HEK293 (cell line): ENCODE data around the gene GPX1.

Experiments
- SETDB1 ChIP-seq: IDR thresholded peaks from one replicate; pipeline ENCODE4 v1.6.1; 2017; ENCODE audit warnings: mild to moderate bottlenecking, low read length, moderate library complexity, mixed read lengths; ENCODE audit not compliant: insufficient read length
- ZBTB21 ChIP-seq: fragments of 450-650 bp; formaldehyde crosslinking; IDR thresholded peaks from 2 replicates; pipeline ENCODE4 v1.5.1; 2017; ENCODE audit warnings: missing biosample characterization, missing genetic modification characterization
- ZEB2 ChIP-seq: fragments of 450-650 bp; formaldehyde crosslinking; IDR thresholded peaks from 2 replicates; pipeline ENCODE4 v1.5.1; 2016; ENCODE audit warnings: missing biosample characterization, missing genetic modification characterization
- ZNF155 ChIP-seq: fragments of 450-650 bp; formaldehyde crosslinking; IDR thresholded peaks from 2 replicates; pipeline ENCODE4 v1.5.1; 2016; ENCODE audit warnings: missing biosample characterization, missing genetic modification characterization
- ZNF23 ChIP-seq: fragments of 450-650 bp; formaldehyde crosslinking; IDR thresholded peaks from 2 replicates; pipeline ENCODE4 v1.5.1; 2016; ENCODE audit warnings: missing biosample characterization, missing genetic modification characterization, borderline replicate concordance
- ZNF24 ChIP-seq: fragments of 450-650 bp; formaldehyde crosslinking; IDR thresholded peaks from 2 replicates; pipeline ENCODE4 v1.5.1; 2016; ENCODE audit warnings: missing biosample characterization, missing genetic modification characterization
- ZNF311 ChIP-seq: fragments of 450-650 bp; formaldehyde crosslinking; IDR thresholded peaks from 2 replicates; pipeline ENCODE4 v1.5.1; 2017; ENCODE audit warnings: missing biosample characterization, missing genetic modification characterization, borderline replicate concordance
- ZNF624 ChIP-seq: fragments of 450-650 bp; formaldehyde crosslinking; IDR thresholded peaks from 2 replicates; pipeline ENCODE4 v1.5.1; 2017; ENCODE audit warnings: missing biosample characterization, missing genetic modification characterization
- ZNF768 ChIP-seq: fragments of 450-650 bp; formaldehyde crosslinking; IDR thresholded peaks from 2 replicates; pipeline ENCODE4 v1.5.1; 2018; ENCODE audit warnings: missing biosample characterization, mild to moderate bottlenecking, missing genetic modification characterization
- TF ChIP-seq, protein P1 (sequence below): fragments of 450-650 bp; formaldehyde crosslinking; IDR thresholded peaks from 2 replicates; pipeline ENCODE4 v1.5.1; 2016; ENCODE audit warnings: missing biosample characterization, missing genetic modification characterization
- TF ChIP-seq, protein P2 (sequence below): fragments of 450-650 bp; formaldehyde crosslinking; IDR thresholded peaks from 2 replicates; pipeline ENCODE4 v1.5.1; 2016; ENCODE audit warnings: missing biosample characterization, missing genetic modification characterization

DNA sequence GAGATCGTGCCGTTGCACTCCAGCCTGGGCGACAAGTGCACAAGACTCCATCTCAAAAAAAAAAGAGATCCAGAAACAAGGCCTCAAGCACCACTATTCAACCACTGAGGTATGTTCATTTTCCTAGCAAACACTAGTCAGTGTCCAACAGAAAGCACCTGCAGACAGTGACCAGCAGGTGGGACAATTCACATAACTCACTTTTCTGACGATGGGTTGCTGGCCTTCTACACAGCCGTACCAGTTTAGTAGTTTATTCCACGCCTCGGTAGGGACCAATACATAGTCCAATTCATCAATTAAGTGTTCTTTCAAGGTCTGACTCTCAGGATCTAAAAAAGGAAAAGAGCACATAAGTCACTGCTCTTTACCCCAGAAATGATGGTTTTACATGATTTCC is 30.7 kb downstream of the GPX1 start:
- TF ChIP-seq, protein P1, sequence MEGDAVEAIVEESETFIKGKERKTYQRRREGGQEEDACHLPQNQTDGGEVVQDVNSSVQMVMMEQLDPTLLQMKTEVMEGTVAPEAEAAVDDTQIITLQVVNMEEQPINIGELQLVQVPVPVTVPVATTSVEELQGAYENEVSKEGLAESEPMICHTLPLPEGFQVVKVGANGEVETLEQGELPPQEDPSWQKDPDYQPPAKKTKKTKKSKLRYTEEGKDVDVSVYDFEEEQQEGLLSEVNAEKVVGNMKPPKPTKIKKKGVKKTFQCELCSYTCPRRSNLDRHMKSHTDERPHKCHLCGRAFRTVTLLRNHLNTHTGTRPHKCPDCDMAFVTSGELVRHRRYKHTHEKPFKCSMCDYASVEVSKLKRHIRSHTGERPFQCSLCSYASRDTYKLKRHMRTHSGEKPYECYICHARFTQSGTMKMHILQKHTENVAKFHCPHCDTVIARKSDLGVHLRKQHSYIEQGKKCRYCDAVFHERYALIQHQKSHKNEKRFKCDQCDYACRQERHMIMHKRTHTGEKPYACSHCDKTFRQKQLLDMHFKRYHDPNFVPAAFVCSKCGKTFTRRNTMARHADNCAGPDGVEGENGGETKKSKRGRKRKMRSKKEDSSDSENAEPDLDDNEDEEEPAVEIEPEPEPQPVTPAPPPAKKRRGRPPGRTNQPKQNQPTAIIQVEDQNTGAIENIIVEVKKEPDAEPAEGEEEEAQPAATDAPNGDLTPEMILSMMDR, result no peak
- TF ChIP-seq ZNF768 (tag by site-specific recombination) (no peak), SETDB1 (no peak), ZNF23 (tag by site-specific recombination) (no peak), ZNF624 (tag by site-specific recombination) (no peak), ZBTB21 (tag by site-specific recombination) (no peak), ZNF24 (tag by site-specific recombination) (no peak), ZEB2 (tag by site-specific recombination) (no peak), ZNF311 (tag by site-specific recombination) (no peak), ZNF155 (tag by site-specific recombination) (no peak)
- TF ChIP-seq, protein P2, sequence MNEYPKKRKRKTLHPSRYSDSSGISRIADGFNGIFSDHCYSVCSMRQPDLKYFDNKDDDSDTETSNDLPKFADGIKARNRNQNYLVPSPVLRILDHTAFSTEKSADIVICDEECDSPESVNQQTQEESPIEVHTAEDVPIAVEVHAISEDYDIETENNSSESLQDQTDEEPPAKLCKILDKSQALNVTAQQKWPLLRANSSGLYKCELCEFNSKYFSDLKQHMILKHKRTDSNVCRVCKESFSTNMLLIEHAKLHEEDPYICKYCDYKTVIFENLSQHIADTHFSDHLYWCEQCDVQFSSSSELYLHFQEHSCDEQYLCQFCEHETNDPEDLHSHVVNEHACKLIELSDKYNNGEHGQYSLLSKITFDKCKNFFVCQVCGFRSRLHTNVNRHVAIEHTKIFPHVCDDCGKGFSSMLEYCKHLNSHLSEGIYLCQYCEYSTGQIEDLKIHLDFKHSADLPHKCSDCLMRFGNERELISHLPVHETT, result no peak
